ENCODE results near the gene SULF2. TPM values are rescaled to one million over a fixed set of nuclear protein-coding genes. Genes with fewer than 3 reads are reported as not detected.

SULF2 gene
- polyA plus RNA-seq, 4 donors, result 63.4 to 90.4 (median 76.6) TPM

DNA sequence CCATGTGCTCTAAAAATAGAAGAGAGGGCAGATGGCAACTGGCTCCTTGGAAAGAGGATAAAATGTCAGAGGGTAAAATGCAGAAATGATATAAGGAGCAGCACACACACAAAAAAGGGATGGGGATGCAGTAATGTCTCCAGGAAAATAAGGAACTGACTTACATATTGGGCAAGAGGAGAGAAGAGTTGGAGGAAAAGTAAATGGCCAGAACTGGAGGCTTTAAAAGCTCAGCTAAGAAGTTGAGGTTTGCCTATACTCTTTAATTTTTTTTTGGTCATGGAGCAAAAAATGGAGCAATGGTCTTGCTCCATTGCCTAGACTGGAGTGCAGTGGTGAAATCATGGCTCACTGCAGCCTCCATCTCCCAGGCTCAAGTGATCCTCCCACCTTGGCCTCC is 93.7 kb downstream of the SULF2 start:
- no peak for DNase-seq (ENCODE audit: low read depth in 4 of 4, low spot score in 3 of 4)

DNA sequence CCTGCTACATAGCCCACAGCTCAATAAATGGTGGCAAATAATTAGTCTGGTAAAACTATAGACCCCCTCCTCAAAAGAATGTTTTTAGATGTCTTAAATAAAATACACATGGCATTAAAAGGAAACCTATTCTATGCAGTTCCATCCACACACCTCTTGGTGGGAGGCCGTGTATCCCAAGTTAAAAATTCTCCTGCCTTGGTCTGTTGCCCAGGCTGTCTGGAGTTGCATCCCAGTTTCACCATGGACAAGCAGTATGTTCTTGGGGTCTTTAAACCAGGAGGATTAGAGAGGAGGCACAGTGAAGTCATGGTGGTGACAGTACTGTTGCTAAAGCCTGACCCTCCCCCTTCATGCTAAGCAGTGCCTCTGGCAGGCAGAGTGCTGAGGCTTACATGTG is 95.5 kb downstream of the SULF2 start:
- DNase-seq (ENCODE audit: low read depth in 4 of 4, low spot score in 3 of 4), result no peak

DNA sequence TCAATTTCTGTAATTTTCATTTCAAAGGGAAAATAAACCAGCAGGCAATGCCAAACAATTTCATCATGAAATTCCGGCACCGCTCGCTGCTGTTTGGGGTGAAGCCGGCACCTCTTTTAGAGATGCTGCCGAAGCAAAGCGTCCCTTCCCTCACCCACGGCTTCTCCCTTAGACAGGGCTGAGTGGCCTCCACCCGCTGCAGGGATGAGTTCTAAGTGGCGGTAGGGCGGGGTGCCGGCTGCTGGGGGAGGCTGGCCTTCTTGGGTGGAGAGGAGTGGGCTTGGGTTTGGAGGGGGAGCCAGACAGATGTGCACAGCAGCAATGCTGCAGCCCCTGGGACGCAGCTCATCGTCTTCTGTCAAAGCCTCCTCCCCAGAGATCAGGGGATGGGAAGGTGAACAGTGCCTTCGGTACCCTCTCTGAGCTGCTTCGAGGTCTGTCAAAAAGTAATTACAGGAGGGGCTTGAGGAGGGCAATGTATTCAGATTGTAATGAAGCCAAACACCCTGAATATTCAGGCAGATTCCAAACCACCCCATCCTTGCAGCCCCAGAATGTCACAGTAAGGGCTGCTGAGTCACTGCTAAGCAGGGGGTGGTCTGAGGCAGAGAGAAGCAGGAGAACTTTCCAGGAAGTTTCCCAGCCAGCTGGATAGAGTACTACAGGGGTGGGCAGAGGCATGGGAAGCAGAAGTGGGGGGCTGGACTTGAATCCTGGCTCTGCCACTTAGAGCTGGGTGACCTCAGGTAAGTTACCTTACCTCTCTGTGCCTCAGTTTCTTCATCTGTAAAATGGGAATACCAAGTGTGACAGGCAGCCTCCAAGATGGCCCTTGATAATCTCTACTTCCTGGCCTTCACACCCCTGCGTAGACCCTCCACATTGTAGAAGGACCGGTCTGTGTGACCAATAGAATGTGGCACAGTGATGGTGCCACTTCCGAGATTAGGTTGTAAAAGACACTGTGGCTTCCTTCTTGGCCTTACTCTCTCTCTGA is 96.6 kb downstream of the SULF2 start:
- no peak for DNase-seq (ENCODE audit: low read depth in 4 of 4, low spot score in 3 of 4)

DNA sequence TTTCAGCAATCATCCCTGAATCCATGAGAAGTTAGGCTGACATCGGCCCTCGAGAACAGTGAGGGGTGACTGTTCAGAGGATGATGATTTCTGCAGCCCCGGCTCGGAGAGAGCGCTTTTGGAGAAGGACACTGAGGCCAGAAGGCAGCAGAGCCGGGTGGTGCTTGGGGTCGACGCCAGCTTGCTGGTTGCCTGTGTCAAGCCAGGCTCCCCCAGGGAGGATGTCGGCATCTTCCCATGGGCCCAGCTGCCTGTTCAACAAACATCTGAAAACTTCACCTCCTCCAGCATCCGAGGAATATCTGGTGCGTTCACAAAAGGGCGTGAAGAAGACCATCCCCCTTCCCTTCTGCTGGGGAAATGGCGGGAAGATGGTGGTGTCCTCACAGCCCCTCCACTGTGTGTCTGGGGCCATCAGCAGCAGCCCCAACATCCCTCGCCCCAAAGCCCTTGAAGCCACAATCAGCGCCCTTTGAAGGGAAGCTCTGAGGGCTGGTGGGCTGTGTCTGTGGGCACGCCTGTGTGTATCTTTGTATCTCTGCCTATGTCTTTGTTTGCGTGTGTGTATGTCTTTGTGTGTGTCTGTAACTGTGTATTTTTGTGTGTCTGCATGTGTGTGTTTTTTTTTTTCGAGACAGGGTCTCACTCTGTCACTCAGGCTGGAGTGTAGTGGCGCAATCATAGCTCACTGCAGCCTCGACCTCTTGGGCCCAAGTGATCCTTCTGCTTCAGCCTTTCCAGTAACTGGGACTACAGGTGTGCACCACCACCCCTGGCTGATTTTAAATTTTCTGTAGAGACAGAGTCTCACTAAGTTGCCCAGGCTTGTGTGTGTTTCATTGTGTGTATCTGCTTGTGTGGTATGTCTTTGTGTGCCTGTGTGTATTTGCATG is 97.9 kb downstream of the SULF2 start:
- DNase-seq (ENCODE audit: low read depth in 4 of 4, low spot score in 3 of 4), result no peak

DNA sequence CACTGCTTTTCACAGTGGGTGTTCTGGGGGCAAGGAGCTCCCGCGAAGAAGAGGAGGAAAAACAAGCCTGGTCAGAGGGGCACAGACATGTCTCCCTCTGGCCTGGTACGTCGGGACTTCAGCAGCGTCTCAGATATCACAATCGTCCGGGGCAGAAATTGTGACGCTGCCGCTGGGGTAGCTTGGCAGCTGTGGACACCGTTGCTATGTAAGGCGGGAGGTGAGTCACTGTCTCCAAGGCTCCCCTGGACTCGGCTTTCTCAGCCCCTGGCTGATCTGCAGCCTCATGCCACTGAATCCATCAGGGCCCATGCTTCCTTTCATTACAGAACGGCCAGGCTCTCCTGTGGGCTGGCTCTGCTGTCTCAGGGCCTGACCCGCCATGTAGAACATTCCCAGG is 98.7 kb downstream of the SULF2 start:
- DNase-seq (ENCODE audit: low read depth in 4 of 4, low spot score in 3 of 4), result no peak

DNA sequence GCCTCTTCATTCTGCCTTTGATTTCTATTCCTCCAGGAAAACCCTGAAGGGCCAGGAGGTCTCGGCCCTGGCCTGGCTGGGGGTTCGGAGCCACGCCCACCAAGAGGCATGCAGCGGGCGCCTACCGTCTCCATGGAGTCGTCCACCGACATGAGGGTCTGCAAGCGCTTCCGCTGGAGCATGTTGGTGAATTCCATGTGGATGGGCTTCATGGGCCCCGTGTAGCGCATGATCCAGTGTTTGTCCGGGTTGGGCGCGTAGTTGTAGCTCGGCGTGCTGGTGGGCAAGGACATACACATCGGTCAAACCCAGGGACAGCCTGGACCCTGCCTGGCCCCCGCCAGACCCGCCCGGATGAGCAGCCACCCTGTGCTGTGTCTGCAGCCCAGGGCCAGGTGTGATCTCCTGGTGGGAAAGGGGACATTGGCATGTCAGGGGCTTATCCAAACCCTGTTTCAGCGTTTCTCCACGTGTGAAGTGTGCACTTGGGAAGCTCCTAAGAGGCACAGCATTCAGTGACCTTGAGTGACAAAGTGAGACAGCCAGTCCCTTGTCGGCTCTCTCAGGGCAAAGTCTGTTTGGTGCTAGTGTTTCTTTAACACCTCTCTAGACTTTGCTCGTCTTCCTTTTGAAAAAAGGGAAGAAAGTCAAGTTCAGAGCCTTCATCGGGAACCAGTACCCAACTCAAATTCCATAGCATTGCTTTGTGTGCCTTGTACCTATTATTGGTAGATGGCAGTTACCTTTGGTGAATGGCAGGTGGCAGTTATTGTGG is 100.8 kb downstream of the SULF2 start:
- DNase-seq (ENCODE audit: low read depth in 4 of 4, low spot score in 3 of 4), result no peak

DNA sequence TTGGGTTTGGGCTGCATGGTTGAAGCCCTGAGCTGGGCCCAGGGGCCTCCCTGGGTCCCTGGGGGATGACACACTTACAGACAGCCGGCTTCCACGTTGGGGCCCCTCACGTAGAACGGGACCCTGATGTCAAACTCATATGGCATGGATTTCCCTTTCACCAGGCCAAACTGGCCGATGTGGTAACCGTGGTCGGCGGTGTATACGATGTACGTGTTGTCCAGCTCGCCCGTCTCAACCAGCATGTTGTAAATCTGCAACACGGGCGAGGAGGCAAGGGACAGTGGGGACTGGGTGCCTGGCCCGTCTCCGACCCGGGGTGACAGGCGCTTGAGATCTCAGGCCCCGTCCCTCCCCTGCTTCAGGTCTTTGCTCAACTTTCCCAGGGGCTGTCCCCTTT is 102.4 kb downstream of the SULF2 start:
- no peak for DNase-seq (ENCODE audit: low read depth in 4 of 4, low spot score in 3 of 4)

DNA sequence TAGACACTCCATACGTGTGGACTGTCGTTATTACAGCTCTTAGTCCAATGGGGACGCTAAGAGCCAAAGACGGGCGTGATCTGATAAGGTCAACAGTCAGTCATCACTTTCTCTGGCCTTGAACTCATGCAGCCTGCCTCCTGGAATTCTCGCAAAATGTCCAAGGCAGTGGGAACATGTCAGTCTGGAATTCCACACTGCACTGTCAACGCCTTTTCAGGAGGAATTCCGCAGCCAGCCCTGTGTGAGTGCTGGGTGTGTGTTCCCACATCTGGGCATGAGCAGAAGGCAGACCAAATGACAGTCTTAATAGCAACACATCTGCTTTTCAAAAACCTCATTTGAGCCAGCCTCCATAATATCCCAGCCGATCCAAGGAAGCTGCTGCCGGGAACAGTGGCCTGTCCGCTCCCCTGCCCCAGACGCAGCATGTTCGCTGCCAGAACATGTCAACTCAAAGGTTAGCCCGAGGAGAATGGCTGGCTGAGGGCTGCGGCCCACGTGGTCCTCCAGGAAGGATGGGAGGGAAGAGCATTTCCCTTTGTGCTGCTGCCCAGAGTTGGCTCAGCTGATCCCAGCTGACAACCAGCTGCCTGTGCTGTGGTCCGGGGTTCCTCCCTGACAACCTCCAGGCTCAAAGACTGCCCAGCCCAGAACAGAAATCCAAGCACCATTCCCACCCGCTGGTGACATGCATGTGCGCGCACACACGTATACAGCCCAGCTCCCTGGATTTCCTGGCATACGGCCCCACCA is 103.1 kb downstream of the SULF2 start:
- DNase-seq (ENCODE audit: low read depth in 4 of 4, low spot score in 3 of 4), result no peak

DNA sequence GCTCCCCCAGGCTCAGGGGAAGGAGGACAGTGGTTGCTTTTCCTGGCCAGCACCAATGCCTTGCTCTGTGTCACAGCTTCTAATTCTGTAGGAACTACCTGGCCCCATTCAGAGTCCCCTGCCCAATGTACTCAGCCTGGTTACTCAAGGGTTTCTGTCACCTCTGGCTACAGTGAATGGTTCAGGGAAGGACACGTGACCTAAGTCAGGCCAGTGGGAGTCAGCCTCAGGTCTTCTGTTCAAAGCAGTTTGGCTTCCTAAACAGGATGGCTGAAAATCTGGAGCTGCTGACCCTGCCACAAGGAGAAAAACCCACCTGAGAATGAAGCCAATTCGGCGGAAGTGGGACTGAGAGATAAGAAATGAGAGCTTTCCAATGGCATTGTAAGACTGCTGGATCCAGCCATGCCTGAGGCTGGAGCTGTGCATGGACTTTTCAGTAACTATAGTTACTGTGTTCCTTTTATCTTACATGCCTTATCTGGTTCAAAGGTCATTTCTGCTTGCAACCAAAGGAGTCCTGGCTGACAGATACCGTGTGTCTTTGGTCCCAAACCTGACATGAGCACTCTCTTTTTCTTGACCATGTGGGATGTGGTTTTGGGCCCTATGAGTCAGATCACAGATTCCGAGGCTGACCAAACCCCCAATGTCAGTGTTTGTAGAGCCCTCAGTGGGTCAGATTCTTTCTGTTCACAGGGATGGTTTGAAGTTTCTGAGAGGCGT is 104.3 kb downstream of the SULF2 start:
- DNase-seq (ENCODE audit: low read depth in 4 of 4, low spot score in 3 of 4), result no peak

DNA sequence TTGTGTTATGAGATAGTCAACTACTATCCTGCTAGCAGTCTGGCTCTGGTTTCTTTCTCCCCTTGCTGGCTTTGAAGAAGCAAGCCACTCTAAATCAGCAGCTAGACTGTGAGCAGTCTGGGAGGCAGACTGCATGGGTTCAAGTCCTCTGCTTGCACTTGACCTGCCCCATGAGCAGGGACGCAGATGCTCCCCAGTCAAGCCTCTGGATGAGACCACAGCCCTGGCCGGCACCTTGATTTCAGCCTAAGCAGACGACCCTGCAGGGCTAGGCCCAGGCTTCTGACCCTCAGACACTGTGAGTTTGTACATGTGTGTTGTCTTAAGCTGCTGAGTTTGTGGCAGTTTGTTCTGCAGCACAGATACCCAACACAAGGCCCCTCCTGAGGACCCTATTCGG is 105.8 kb downstream of the SULF2 start:
- no peak for DNase-seq (ENCODE audit: low read depth in 4 of 4, low spot score in 3 of 4)

DNA sequence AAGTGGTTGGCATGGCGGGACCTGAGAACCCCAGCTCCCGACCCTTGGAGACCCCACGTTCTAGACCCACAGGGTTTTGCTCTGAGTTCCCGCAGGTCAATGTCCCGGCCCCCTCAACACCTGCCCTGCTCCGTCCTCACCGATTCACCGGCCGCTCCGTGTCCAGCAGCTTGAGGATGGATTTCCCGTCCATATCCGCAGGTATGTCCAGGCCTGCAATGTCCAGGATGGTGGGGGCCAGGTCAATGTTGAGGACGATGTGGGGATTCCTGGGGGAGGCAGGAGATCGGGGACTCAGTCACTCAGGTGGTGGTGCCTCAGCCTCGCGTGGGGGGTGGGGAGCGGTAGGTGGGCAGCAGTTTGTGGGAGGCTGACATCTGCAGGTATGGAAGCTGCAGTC is 106.7 kb downstream of the SULF2 start:
- DNase-seq (ENCODE audit: low read depth in 4 of 4, low spot score in 3 of 4), result no peak

DNA sequence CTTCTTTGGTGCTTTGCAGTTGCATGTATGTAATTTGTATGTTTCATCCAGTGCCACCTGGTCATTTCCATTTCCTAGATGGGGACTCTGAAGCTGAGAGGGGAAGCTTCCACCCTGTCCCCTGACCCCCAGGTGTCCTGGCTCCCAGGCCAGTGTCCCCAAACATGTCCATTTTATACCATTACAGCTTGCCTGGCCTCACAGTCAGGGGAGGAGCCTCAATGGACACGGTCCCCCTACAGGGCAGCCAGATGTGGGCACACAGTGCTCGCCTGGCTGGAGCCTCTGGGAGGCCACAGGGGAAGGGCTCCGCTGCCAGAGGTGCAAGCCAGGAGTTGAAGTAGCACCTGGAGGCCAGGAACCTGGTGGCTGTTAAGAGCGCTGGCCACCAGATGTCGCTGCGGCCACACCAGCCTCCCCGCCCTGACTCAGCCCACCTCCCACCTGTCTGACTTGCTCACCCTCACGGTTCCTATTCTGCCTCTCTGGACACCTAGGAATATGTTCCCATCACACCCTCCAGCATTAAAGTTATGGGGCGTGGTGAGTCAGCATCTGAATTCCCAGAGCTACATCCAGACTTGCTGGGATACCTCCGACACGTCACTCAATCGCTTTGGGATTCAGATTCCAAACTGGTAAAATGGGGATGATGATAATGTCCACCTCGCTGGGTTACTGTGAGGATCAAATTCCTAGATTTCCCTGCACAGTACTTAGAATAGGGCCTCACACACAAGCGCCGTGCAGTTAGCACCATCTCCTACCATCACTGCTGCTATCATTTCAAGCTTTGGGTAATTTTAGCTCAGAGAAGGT is 107.4 kb downstream of the SULF2 start:
- DNase-seq (ENCODE audit: low read depth in 4 of 4, low spot score in 3 of 4), result peak in 2 of 4 donors; percentile 44 to 49

DNA sequence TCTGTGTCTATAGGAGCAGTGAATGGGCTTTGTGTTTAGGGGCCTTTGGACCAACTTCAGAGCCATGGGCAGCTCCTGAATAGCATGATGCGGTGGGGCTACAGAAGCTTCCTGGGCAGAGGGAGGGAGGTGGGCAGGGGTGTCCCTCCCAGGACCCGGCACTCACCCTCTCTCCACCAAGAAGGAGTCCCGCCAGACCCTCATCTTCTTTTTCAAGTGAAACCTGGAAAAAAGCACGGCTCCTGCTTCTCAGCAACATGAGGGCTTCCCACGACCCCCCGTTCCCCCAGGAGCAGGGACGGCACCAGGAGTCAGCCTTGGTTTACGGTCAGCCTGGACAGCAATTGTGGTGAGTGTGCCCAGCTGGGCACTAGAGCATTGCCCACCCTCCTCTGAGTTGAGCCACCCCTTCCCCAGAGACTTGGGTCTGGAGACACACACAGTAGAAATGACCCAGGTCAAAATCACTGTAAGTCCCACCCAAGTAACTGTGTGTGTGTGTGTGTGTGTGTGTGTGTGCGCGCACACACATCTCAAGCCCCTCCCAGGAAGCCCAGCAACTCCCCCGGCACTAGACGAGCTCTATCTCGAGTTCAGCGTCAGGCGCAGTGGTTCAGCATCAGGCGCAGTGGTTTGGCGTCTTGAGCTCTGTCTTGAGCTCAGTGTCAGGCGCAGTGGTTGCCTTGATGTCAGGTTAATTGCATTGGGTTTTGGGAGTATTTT is 108.2 kb downstream of the SULF2 start:
- DNase-seq (ENCODE audit: low read depth in 4 of 4, low spot score in 3 of 4), result no peak

DNA sequence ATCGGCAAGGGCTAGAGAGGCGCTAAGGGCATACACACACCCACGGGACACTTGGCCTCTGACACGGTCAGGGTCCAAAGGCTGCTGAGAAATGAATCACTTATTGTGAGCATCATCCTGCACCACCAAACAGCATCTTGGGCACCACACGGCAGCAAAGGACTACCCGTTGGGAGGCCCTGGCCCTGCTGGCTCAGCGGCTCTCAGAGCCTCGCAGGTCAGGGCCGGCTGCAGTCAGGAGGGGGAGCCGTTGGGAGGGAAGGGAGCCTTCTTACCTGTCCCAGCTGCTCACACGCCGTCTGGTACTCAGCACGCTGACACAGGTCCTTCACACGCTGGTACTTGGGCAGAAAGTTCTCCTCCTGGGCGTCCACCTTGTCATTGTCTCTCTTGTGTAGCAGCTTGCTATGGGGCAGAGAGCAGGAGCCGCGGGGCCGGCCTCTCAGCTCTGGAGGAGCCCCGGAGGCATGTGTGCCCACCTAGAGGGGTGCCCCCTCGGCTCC is 109.0 kb downstream of the SULF2 start:
- DNase-seq (ENCODE audit: low read depth in 4 of 4, low spot score in 3 of 4), result no peak

DNA sequence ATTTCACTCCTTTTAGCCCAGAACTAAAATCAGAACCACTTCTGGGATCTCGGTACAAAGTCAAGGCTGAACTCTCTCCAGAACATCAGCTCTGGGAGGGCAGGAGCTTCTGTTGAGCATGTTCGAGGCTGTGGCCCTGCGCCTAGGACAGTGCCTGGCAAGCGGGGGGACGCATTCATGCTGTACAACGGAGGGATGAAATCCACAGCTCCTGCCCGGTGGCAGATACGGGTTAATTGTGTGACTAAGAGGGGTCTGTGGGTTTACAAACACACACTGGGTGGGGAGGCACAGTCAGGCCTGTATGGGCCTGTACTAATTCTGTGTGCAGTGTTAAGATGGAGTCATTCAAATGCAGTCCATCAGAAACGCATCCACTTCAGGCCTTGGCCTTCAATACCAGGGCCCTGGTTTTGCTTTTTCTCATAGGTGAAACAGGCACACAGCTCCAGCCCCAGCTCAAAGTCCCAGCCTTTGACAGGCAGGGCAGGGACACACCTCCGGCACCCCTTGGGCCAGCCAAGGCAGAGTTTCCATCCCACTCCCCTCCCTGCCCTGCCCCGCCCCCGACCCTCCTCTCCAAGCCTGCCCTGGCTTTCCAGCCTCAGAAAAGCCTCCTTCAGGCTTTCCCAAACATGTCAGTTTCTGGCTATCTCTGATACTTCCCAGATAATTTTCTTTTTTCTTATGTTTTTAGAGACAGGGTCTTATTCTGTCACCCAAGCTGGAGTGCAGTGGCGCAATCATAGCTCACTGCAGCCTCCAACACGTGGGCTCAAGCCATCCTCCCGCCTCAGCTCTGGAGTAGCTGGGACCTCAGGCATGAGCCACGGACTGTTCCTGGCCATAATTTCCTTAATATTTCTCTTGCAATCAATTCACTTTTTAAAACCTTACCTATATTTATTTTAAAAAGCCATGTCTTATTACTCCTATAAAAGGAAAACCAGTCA is 109.8 kb downstream of the SULF2 start:
- DNase-seq (ENCODE audit: low read depth in 4 of 4, low spot score in 3 of 4), result no peak

DNA sequence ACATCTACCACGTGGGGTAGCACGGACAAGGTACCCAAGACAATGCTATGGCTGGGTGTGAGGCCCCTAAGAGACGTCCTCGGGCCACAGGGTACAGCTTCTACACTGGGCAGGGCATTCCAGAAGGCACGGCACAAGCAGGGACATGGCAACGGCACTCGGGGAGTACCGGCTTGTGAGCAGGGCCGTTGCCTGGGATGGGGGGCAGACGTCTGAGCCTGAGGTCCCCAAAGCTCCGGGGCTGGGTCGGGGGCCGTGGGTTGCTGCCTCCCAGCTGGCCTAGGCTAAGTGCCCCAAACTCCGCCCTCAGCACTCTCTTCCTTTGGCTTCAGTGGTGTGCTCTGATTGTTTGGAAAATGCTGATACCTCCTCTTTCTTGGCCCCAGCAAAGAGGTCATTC is 110.6 kb downstream of the SULF2 start:
- DNase-seq (ENCODE audit: low read depth in 4 of 4, low spot score in 3 of 4), result no peak
